Subcutaneous adipose tissue (tissue), 4 donors: Measurements from ENCODE around the gene CCSAP. TPM values are rescaled to one million over a fixed set of nuclear protein-coding genes. Genes with fewer than 3 reads are reported as not detected.

ENCODE experiments used
- total RNA-seq, 4 donors: library from RNA; depleted of rRNA; stranded (reverse); fragments of >200 nt; gene quantifications; one replicate each; pipeline ENCODE4 v1.1.0, GENCODE V29; 2016
- TF ChIP-seq, protein P1 (sequence below): fragments of 450-650 bp; IDR thresholded peaks from one replicate; pipeline ENCODE4 v1.5.1; 2016; ENCODE audit warnings: low read depth, mild to moderate bottlenecking, control low read depth, antibody characterized with exemption, moderate library complexity

The CCSAP gene
- total RNA-seq, 4 donors from 2014 or later, result 5.4 to 15.6 (median 7.1) TPM

DNA sequence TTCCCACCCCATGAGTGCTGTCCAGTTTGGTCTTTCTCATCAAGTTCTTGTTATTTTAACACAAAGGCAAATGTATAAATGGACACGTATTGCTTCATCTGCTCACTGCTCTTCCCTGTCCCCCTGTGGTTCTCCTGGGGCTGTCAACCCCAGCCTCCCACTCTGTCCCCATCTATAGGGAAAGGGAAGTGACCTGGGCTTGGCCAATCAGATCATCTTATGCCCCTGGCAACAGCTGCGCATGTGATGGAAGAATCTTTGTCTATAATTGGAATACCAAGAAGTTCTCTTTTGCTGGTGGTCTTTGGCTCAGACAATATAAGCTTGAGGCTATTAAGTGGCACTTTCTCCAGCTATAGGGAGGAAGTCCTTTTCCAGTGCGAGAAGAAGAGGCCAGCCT lies 4.7 kb upstream of the CCSAP start:
- TF ChIP-seq, protein P1, sequence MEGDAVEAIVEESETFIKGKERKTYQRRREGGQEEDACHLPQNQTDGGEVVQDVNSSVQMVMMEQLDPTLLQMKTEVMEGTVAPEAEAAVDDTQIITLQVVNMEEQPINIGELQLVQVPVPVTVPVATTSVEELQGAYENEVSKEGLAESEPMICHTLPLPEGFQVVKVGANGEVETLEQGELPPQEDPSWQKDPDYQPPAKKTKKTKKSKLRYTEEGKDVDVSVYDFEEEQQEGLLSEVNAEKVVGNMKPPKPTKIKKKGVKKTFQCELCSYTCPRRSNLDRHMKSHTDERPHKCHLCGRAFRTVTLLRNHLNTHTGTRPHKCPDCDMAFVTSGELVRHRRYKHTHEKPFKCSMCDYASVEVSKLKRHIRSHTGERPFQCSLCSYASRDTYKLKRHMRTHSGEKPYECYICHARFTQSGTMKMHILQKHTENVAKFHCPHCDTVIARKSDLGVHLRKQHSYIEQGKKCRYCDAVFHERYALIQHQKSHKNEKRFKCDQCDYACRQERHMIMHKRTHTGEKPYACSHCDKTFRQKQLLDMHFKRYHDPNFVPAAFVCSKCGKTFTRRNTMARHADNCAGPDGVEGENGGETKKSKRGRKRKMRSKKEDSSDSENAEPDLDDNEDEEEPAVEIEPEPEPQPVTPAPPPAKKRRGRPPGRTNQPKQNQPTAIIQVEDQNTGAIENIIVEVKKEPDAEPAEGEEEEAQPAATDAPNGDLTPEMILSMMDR, result no peak

DNA sequence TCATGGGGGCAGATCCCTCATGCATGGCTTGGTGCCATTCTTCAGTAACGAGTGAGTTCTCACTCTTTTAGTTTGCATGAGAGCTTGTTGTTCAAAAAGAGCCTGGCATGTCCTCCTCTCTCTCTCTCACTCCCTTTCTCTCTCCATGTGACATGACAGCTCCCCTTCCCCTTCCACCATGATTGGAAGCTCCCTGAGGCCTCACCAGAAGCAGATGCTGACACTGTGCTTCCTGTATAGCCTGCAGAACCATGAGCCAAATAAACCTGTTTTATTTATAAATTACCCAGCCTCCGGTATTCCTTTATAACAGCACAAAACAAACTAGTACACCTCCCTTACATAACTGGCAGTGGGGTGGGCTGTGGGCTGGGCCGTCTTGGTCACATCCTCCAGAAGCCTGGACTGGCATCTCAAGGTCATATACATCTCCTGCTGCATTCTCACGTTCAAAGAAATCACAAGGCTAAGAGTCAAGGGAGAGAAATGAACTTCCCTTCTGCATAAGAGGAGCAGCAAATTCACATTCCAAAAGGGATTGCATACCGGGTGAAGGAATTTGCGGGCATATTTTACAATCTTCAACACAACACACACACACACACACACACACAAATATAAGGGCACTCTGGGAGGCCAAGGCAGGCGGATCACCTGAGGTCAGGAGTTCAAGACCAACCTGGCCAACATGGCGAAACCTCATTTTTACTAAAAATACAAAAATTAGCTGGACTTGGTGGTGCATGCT lies 2.3 kb upstream of the CCSAP start:
- TF ChIP-seq, protein P1, result no peak

DNA sequence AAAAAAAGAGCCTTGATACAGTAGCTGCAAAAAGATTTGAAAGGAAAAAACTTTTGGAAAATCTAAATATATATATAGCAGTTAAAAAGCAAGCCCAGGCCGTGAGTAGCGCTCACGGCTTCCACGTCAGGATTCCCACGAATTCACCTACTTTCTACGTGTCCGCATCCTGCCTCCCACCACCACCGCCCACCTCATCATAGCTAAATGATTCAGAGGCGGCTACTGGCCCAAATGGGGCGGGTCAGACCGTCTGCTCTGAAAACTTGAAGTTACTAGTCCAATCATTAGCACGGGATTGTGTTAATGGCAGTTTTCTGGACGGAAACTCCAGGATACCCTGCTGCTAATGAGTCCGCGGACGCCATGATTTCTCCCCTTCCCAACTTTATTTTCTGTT lies 1.3 kb upstream of the CCSAP start:
- TF ChIP-seq, protein P1, result no peak

DNA sequence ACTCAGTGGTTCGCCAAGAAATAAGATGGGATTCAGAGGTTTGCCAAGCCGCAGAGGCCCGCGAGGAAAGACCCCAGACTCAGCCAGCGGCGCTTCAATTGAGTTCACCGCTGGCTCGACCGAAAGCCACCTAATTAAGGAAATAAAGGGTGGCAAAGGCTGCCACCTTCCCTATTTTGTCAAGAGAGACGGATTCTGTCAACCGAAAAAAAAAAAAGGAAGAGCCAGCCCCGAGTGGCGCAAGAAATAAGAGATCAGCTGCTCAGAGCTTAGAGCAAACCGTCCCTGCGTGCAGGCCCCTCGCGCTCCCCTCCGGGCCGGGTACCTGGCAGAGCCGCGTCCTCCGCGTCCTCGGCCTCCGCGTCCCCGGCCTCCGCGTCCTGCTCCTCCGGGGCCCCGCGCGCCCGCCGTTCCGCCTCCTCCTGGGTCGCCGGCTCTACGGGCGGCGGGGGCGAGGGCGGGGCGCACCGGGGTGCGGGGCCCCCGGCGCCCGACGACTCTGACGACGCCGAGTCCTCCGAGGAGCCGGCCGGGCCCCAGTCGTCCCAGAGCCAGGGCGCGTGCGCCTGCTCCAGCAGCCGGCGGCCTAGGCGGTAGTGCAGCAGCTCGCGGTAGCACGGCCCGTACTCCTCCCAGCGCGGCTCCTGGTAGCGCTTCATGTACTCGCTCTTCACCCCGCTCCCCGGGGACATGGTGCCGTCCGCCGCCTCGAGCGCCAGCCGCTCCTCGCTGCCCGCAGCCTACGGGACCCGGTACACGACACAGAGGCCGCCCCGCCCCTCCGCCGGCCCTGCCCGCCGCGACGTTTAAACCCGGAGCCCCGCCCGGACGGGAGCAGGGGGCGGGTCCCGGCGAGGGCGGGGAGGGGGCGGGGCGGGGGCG lies 832 bp downstream of the CCSAP start:
- TF ChIP-seq, protein P1, result no peak

DNA sequence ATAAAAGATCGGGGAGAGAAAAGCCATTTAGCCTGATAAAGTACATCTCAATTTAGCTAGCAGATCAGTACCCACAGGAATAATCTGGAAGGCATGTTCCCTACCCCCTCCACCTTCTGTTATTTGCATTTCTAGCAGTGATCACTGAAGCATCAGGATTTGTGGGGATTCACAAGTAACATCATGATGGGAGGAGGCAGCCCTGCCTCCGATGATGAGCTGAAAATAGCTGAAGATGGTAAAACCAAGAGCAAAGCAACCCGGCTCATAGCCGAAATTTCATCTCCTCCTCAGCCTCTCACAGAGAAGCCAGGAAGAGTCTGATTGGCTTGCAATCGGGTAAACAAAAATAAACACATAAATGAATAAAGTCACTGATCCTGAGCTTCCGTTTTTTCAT lies 2.4 kb downstream of the CCSAP start:
- TF ChIP-seq, protein P1, result no peak

DNA sequence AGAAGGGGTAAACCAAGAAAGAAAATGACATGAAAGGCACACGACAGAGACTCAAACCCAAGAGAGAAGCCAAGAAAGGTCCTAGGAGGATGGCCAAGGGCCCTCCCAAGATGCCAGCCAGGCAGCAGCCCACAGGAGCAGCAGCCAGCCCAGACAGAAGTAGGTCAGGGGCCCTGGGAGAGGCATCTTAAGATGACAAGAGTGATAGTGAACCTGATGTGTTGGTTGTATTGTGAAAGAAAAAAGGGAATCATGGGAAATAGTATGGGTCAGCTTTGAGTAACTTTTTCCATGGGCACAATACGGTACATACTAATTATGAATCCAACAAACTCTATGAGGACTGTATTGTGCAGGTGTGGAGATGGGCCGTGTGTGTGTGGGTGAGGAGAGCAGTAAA lies 3.3 kb downstream of the CCSAP start:
- TF ChIP-seq, protein P1, result no peak

DNA sequence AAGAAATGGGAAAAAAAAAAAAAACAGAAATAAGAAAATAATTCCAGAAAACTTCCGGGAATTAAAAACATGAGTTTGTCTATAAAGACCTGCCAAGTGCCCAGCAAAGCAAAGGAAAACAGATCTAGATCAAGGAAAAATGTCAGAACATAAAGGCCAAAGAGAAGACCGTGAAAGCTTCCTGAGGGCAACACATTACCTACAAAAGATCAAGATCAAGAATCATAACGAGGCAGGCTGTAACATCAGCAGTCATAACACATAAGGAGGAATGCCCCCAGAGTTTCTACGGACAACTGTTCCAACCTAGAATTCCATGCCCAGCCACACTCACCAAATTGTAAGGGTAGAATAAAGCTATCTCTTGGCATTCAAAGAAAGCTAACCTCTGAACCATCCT lies 3.8 kb downstream of the CCSAP start:
- TF ChIP-seq, protein P1, result no peak
